ENCODE results near the gene DLGAP4.

DLGAP4 gene

GRCh38 chr20:36565520-36565919 is 259.4 kb downstream of the DLGAP4 start:
- TF ChIP-seq ZNF274 (IDR thresholded peaks at IDR 0.05; ENCODE audit: low read depth, low read length) (no peak), SUZ12 (IDR thresholded peaks at IDR 0.05; ENCODE audit: extremely low read depth, insufficient read depth, insufficient read length) (no peak), YY1 (IDR thresholded peaks at IDR 0.05; ENCODE audit: insufficient read depth, insufficient read length) (no peak)
- Histone ChIP-seq H3K36me3 (ENCODE audit: insufficient read depth, insufficient read length, low read length) (no peaks in the 10 kb centered on the region), H3K9me3 (ENCODE audit: insufficient read depth, low read length) (peaks cover 12% of the 10 kb centered on the region; the same call in 1 of the 2 replicates), H3K9ac (ENCODE audit: insufficient read length, low read depth) (no peak overlapping the region), H3K27me3 (ENCODE audit: insufficient read depth, insufficient read length) (no peaks in the 10 kb centered on the region), H3K4me1 (ENCODE audit: insufficient read depth, insufficient read length) (peaks cover 8% of the 10 kb centered on the region), H3K4me3 (ENCODE audit: insufficient read length, low read depth) (no peak overlapping the region)
- DNase-seq (ENCODE audit: low read depth, low spot score) = no peak

- no peak overlapping the region for H3K9ac ChIP-seq (ENCODE audit: insufficient read length, low read depth)
- H3K9me3 ChIP-seq (ENCODE audit: insufficient read depth, low read length) = peaks cover 9% of the 10 kb centered on the region; the same call in 1 of the 2 replicates
- H3K4me3 ChIP-seq (ENCODE audit: insufficient read length, low read depth) = no peak overlapping the region
- no peaks in the 10 kb centered on the region for H3K36me3 ChIP-seq (ENCODE audit: insufficient read depth, insufficient read length, low read length)
- TF ChIP-seq ZNF274 (IDR thresholded peaks at IDR 0.05; ENCODE audit: low read depth, low read length) (no peak), SUZ12 (IDR thresholded peaks at IDR 0.05; ENCODE audit: extremely low read depth, insufficient read depth, insufficient read length) (no peak), YY1 (IDR thresholded peaks at IDR 0.05; ENCODE audit: insufficient read depth, insufficient read length) (no peak)
- DNase-seq (ENCODE audit: low read depth, low spot score) = no peak
- peaks cover 9% of the 10 kb centered on the region for H3K4me1 ChIP-seq (ENCODE audit: insufficient read depth, insufficient read length)
- H3K27me3 ChIP-seq (ENCODE audit: insufficient read depth, insufficient read length) = no peaks in the 10 kb centered on the region
These were observed 263.8 kb downstream of the DLGAP4 start for GRCh38 chr20:36569847-36570429.

GRCh38 chr20:36571564-36572504 is 265.7 kb downstream of the DLGAP4 start:
- peak; percentile 87 for DNase-seq (ENCODE audit: low read depth, low spot score)
- H3K9me3 ChIP-seq (ENCODE audit: insufficient read depth, low read length) = no peaks in the 10 kb centered on the region
- TF ChIP-seq SUZ12 (IDR thresholded peaks at IDR 0.05; ENCODE audit: extremely low read depth, insufficient read depth, insufficient read length) (no peak), ZNF274 (IDR thresholded peaks at IDR 0.05; ENCODE audit: low read depth, low read length) (no peak), YY1 (IDR thresholded peaks at IDR 0.05; ENCODE audit: insufficient read depth, insufficient read length) (peak; percentile 30)
- peaks cover 4% of the 10 kb centered on the region for H3K36me3 ChIP-seq (ENCODE audit: insufficient read depth, insufficient read length, low read length)
- peaks cover 13% of the 10 kb centered on the region for H3K4me1 ChIP-seq (ENCODE audit: insufficient read depth, insufficient read length)
- peak overlapping the region; percentile 99 for H3K9ac ChIP-seq (ENCODE audit: insufficient read length, low read depth)
- peak overlapping the region; percentile 96 for H3K4me3 ChIP-seq (ENCODE audit: insufficient read length, low read depth)
- no peaks in the 10 kb centered on the region for H3K27me3 ChIP-seq (ENCODE audit: insufficient read depth, insufficient read length)

DNA sequence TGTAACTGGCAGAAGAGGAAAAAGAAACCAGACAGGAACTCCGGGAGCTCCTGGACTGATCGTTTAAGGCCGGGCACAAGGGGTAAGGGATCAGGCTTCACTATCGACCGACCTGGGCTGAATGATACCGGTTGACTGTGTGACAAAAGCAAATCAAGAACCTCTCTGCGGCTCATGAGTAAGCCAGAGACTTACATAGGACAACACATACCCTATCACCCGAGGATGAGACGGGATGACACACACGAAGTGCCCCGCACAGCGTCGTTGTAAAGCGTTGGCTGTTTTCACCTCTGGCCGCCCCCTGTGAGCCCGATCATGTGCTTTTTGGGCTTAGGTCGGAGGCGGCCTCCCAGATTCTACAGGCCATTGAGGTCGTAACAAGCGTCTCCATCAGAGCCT is 266.6 kb downstream of the DLGAP4 start:
- no peak for TF ChIP-seq ZNF274 (IDR thresholded peaks at IDR 0.05; ENCODE audit: low read depth, low read length)
- peak overlapping the region; percentile 99 for H3K9ac ChIP-seq (ENCODE audit: insufficient read length, low read depth)
- peaks cover 13% of the 10 kb centered on the region for H3K4me1 ChIP-seq (ENCODE audit: insufficient read depth, insufficient read length)
- peaks cover 5% of the 10 kb centered on the region for H3K36me3 ChIP-seq (ENCODE audit: insufficient read depth, insufficient read length, low read length)
- H3K9me3 ChIP-seq (ENCODE audit: insufficient read depth, low read length) = no peaks in the 10 kb centered on the region
- DNase-seq (ENCODE audit: low read depth, low spot score) = no peak
- peak overlapping the region; percentile 96 for H3K4me3 ChIP-seq (ENCODE audit: insufficient read length, low read depth)
- H3K27me3 ChIP-seq (ENCODE audit: insufficient read depth, insufficient read length) = no peaks in the 10 kb centered on the region

DNA sequence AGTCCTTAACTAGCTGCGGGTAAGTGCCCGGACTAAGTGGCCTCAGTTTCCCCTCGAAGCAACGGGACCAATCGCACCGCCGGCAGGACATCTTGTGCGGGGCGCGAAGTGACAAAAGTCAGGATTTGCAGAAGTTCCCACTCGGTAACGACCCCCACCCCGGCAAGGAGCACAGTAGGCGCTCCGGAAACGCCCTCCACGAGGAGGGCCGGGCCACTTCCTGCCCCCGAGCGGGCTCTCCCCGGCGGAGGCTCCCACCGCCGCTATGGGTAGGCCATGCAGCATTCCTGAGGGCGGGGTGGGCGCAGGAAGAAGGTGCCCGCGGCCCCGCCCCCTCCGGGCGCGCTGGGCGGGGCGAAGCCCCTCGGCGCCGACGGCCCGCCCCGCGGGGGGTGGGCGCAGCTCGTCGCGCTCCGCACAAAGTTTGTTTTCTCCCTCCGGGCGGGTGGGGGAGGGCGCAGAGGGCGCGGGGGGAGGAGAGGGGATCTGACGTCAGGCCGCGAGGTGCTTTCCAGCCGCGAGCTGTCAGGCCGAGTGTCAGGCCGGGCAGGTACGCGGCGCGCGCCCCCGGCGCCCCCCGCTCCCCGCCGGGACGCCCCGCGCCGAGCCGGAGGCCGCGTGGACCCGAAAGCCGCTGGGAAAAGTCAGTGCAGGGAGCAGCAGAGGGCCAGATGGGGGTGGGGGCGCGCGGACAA is 267.1 kb downstream of the DLGAP4 start, which contains the start of gene TGIF2:
TGIF2 (plus strand) TSS at position 495 of the 695 bp plus-strand sequence. CDS start 5,178 bp downstream, outside the sequence.
- peaks cover 13% of the 10 kb centered on the region for H3K4me1 ChIP-seq (ENCODE audit: insufficient read depth, insufficient read length)
- H3K27me3 ChIP-seq (ENCODE audit: insufficient read depth, insufficient read length) = no peaks in the 10 kb centered on the region
- DNase-seq (ENCODE audit: low read depth, low spot score) = peak; percentile 85
- no peaks in the 10 kb centered on the region for H3K9me3 ChIP-seq (ENCODE audit: insufficient read depth, low read length)
- peak within 1 kb of the TSS; percentile 99 for H3K9ac ChIP-seq (ENCODE audit: insufficient read length, low read depth)
- peak within 1 kb of the TSS; percentile 96 for H3K4me3 ChIP-seq (ENCODE audit: insufficient read length, low read depth)
- TF ChIP-seq SUZ12 (IDR thresholded peaks at IDR 0.05; ENCODE audit: extremely low read depth, insufficient read depth, insufficient read length) (no peak), ZNF274 (IDR thresholded peaks at IDR 0.05; ENCODE audit: low read depth, low read length) (no peak), YY1 (IDR thresholded peaks at IDR 0.05; ENCODE audit: insufficient read depth, insufficient read length) (no peak)
- H3K36me3 ChIP-seq (ENCODE audit: insufficient read depth, insufficient read length, low read length) = peaks cover 10% of the 10 kb centered on the region

DNA sequence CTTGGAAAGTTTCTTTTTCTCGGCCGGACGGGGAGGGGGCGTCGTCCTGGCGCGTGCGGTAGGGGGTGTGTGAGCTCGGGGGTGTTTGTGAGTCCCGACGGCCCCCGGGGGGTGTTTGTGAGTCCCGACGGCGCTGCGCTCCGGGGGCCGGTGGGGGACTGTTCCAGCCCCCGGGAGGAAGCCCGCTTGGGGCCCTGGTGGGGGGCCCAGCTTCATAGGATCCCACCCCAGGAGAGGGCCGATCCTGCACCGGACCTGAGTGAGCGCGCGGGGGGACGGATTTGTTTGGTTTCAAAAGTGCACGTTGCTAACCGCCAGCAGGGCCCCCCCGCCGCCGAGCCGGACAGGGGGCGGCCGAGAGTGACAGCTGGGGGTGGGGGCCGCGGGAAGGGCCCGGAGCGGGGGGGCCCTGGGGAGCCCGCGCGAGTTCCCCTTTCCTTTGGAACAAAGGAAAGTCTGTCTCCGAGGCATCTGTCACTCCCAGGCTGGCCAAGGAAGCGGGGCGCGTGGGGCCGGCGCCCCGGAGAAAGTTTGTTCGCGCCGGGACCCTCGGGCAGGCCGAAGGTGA is 267.7 kb downstream of the DLGAP4 start:
- no peak for TF ChIP-seq SUZ12 (IDR thresholded peaks at IDR 0.05; ENCODE audit: extremely low read depth, insufficient read depth, insufficient read length)
- TF ChIP-seq ZNF274 (IDR thresholded peaks at IDR 0.05; ENCODE audit: low read depth, low read length) = no peak
- no peak for TF ChIP-seq YY1 (IDR thresholded peaks at IDR 0.05; ENCODE audit: insufficient read depth, insufficient read length)
- Histone ChIP-seq H3K9ac (ENCODE audit: insufficient read length, low read depth) (peak overlapping the region; percentile 82), H3K4me1 (ENCODE audit: insufficient read depth, insufficient read length) (peaks cover 15% of the 10 kb centered on the region), H3K36me3 (ENCODE audit: insufficient read depth, insufficient read length, low read length) (peaks cover 16% of the 10 kb centered on the region), H3K4me3 (ENCODE audit: insufficient read length, low read depth) (peak overlapping the region; percentile 69), H3K27me3 (ENCODE audit: insufficient read depth, insufficient read length) (no peaks in the 10 kb centered on the region), H3K9me3 (ENCODE audit: insufficient read depth, low read length) (no peaks in the 10 kb centered on the region)
- no peak for DNase-seq (ENCODE audit: low read depth, low spot score)
